IMR-90 (cell line): ENCODE results near the gene PPDPF. TPM values are rescaled to one million over a fixed set of nuclear protein-coding genes. Genes with fewer than 3 reads are reported as not detected.

Experiments used
- ATAC-seq: fragments of 200-7000 bp; cut with Tn5 transposase; 2 replicates; pipeline ENCODE4 v1.9.1; 2020; ENCODE audit warnings: low read depth, mild to moderate bottlenecking, moderate library complexity
- BruUV-seq: library from RNA; stranded (reverse); fragments of 400-500 nt; replicated peaks from 2 replicates; lab custom pipeline; 2021; lab: Mats Ljungman, UMichigan
- CTCF ChIA-PET: fragments of 300-600 bp; formaldehyde crosslinking; extraction: SDS; loops from one replicate; lab custom pipeline; 2021; ENCODE audit warnings: antibody characterized with exemption; lab: Yijun Ruan, JAX
- POLR2A ChIA-PET: fragments of 300-600 bp; sonication (Branson Sonifier 250); formaldehyde crosslinking; loops from one replicate; lab custom pipeline; 2022; ENCODE audit warnings: antibody characterized with exemption; ENCODE audit not compliant: unreplicated experiment; lab: Charles Lee
- DNase-seq: peaks from one replicate; pipeline ENCODE4 v3.0.0; 2013
- H2AFZ ChIP-seq: replicated peaks from 2 replicates; pipeline ENCODE3; 2013; ENCODE audit warnings: low read length, mild to moderate bottlenecking; ENCODE audit not compliant: poor library complexity
- H2AK5ac ChIP-seq: 2 replicates; pipeline ENCODE4 v1.6.1; 2013; ENCODE audit warnings: low read depth, low read length, inconsistent platforms
- H2AK9ac ChIP-seq: replicated peaks from 2 replicates; pipeline ENCODE3; 2013; ENCODE audit warnings: mild to moderate bottlenecking, low read depth, low read length, moderate library complexity; ENCODE audit not compliant: poor library complexity
- H2BK120ac ChIP-seq: 2 replicates; pipeline ENCODE4 v1.6.1; 2013; ENCODE audit warnings: low read depth, low read length, inconsistent platforms
- H2BK15ac ChIP-seq: 3 replicates; pipeline ENCODE4 v1.6.1; 2013; ENCODE audit warnings: low read depth, low read length, inconsistent platforms
- H2BK20ac ChIP-seq: 2 replicates; pipeline ENCODE4 v1.6.1; 2013; ENCODE audit warnings: low read depth, mild to moderate bottlenecking, inconsistent platforms, low read length, moderate library complexity
- H2BK5ac ChIP-seq: 2 replicates; pipeline ENCODE4 v1.6.1; 2013; ENCODE audit warnings: mild to moderate bottlenecking, low read depth, low read length, inconsistent platforms; ENCODE audit not compliant: poor library complexity, severe bottlenecking
- H3K14ac ChIP-seq: replicated peaks from 2 replicates; pipeline ENCODE4 v1.6.1; 2013; ENCODE audit warnings: low read depth, low read length, inconsistent platforms
- H3K18ac ChIP-seq: 2 replicates; pipeline ENCODE4 v1.6.1; 2013; ENCODE audit warnings: low read depth, low read length, control low read depth
- H3K23ac ChIP-seq: 2 replicates; pipeline ENCODE4 v1.6.1; 2013; ENCODE audit warnings: low read depth, low read length, inconsistent platforms
- H3K27ac ChIP-seq: 2 replicates; pipeline ENCODE4 v1.5.1; 2013; ENCODE audit warnings: mild to moderate bottlenecking, control low read depth, low read length; ENCODE audit not compliant: insufficient read depth
- H3K27me3 ChIP-seq: 2 replicates; pipeline ENCODE4 v1.6.1; 2013; ENCODE audit warnings: low read length; ENCODE audit not compliant: control insufficient read depth, insufficient read depth
- H3K36me3 ChIP-seq: 2 replicates; pipeline ENCODE4 v1.6.1; 2013; ENCODE audit warnings: low read length, mixed read lengths; ENCODE audit not compliant: control insufficient read depth, insufficient read depth
- H3K4ac ChIP-seq: 2 replicates; pipeline ENCODE4 v1.6.1; 2013; ENCODE audit warnings: low read depth, low read length, inconsistent platforms
- H3K4me1 ChIP-seq: 2 replicates; pipeline ENCODE4 v1.6.1; 2013; ENCODE audit warnings: low read length, mixed read lengths; ENCODE audit not compliant: control insufficient read depth, insufficient read depth
- H3K4me2 ChIP-seq: 2 replicates; pipeline ENCODE4 v1.6.1; 2013; ENCODE audit warnings: low read depth, mild to moderate bottlenecking, control low read depth, low read length, moderate library complexity
- H3K4me3 ChIP-seq: 2 replicates; pipeline ENCODE4 v1.5.1; 2013; ENCODE audit warnings: low read depth, mild to moderate bottlenecking, control low read depth, low read length, moderate library complexity; ENCODE audit not compliant: insufficient read depth
- H3K56ac ChIP-seq: 2 replicates; pipeline ENCODE4 v1.6.1; 2013; ENCODE audit warnings: low read length, inconsistent platforms; ENCODE audit not compliant: insufficient read depth; ENCODE audit errors: extremely low read depth
- H3K79me1 ChIP-seq, 2 experiments: 2 replicates each; pipeline ENCODE4 v1.6.1; 2013; ENCODE audit warnings: low read length in 2 of 2, inconsistent platforms in 1 of 2, low read depth in 1 of 2
- H3K9ac ChIP-seq: 2 replicates; pipeline ENCODE4 v1.6.1; 2013; ENCODE audit warnings: low read depth, low read length, control low read depth
- H3K9me1 ChIP-seq: 2 replicates; pipeline ENCODE4 v1.6.1; 2013; ENCODE audit warnings: low read length, inconsistent platforms; ENCODE audit not compliant: insufficient read depth
- H3K9me3 ChIP-seq: 2 replicates; pipeline ENCODE4 v1.6.1; 2013; ENCODE audit warnings: low read length; ENCODE audit not compliant: control insufficient read depth, insufficient read depth
- H4K20me1 ChIP-seq: 2 replicates; pipeline ENCODE4 v1.6.1; 2013; ENCODE audit warnings: low read length, inconsistent platforms; ENCODE audit not compliant: insufficient read depth
- H4K5ac ChIP-seq: 2 replicates; pipeline ENCODE4 v1.6.1; 2013; ENCODE audit warnings: mild to moderate bottlenecking, low read depth, low read length, control low read depth
- H4K8ac ChIP-seq, 2 experiments: 2 replicates each; pipeline ENCODE4 v1.6.1; 2013; ENCODE audit warnings: low read depth in 2 of 2, low read length in 2 of 2, control low read depth in 1 of 2, inconsistent platforms in 1 of 2
- H4K91ac ChIP-seq: 2 replicates; pipeline ENCODE4 v1.6.1; 2013; ENCODE audit warnings: low read depth, low read length, inconsistent platforms; ENCODE audit not compliant: insufficient read depth
- BHLHE40 ChIP-seq: fragments of 150-350 bp; IDR thresholded peaks from 2 replicates; pipeline ENCODE4 v1.6.1; 2016; ENCODE audit warnings: mild to moderate bottlenecking, low read depth, low read length
- CEBPB ChIP-seq: IDR thresholded peaks from 2 replicates; pipeline ENCODE4 v1.6.1; 2012; ENCODE audit warnings: low read depth, low read length, improper control_type of control experiment
- CHD1 ChIP-seq: IDR thresholded peaks from 2 replicates; pipeline ENCODE4 v1.6.1; 2012; ENCODE audit warnings: low read depth, low read length, improper control_type of control experiment
- FOS ChIP-seq: fragments of 150-350 bp; IDR thresholded peaks from 2 replicates; pipeline ENCODE4 v1.6.1; 2016; ENCODE audit warnings: low read depth, low read length
- MAFK ChIP-seq: IDR thresholded peaks from 2 replicates; pipeline ENCODE4 v1.6.1; 2012; ENCODE audit warnings: low read depth, low read length, improper control_type of control experiment
- MAZ ChIP-seq: IDR thresholded peaks from 2 replicates; pipeline ENCODE4 v1.6.1; 2012; ENCODE audit warnings: low read depth, mild to moderate bottlenecking, low read length, improper control_type of control experiment, moderate library complexity, borderline replicate concordance
- MXI1 ChIP-seq: IDR thresholded peaks from 2 replicates; pipeline ENCODE4 v1.6.1; 2012; ENCODE audit warnings: low read depth, mild to moderate bottlenecking, low read length, moderate library complexity, borderline replicate concordance
- POLR2A ChIP-seq: IDR thresholded peaks from 2 replicates; pipeline ENCODE4 v1.6.1; 2012; ENCODE audit warnings: mild to moderate bottlenecking, low read depth, low read length
- RAD21 ChIP-seq: IDR thresholded peaks from 2 replicates; pipeline ENCODE4 v1.6.1; 2012; ENCODE audit warnings: low read length, improper control_type of control experiment
- RCOR1 ChIP-seq: IDR thresholded peaks from 2 replicates; pipeline ENCODE4 v1.6.1; 2012; ENCODE audit warnings: mild to moderate bottlenecking, low read length, improper control_type of control experiment; ENCODE audit not compliant: insufficient replicate concordance
- RFX5 ChIP-seq: IDR thresholded peaks from 2 replicates; pipeline ENCODE4 v1.8.0; 2012; ENCODE audit warnings: low read depth, mild to moderate bottlenecking, low read length, moderate library complexity
- SMC3 ChIP-seq: fragments of 150-350 bp; IDR thresholded peaks from 2 replicates; pipeline ENCODE4 v1.6.1; 2016; ENCODE audit warnings: low read depth, mild to moderate bottlenecking, antibody characterized with exemption, low read length, moderate library complexity
- WGBS, 2 experiments: methylation state at CpG; one replicate each; pipeline versions ENCODE4 v1.1.5 to v1.1.7; 2013; ENCODE audit warnings: missing lambda C conversion rate in 2 of 2; ENCODE audit not compliant: insufficient read length in 1 of 2; ENCODE audit errors: extremely low coverage in 2 of 2; 5-methylcytosine and 5-hydroxymethylcytosine counted together
- dilution Hi-C: fragments of 300-500 bp; cut with HindIII; formaldehyde crosslinking; loops from one replicate; pipeline ENCODE4 v1.14.3; 2018; ENCODE audit warnings: low sequenced_read_pairs; ENCODE audit not compliant: unreplicated experiment
- in situ Hi-C: fragments of 300-500 bp; cut with MboI; formaldehyde crosslinking; loops from 3 replicates; pipeline ENCODE4 v1.14.3; 2019; ENCODE audit warnings: low sequenced_read_pairs, inconsistent platforms, mixed read lengths
- intact Hi-C: fragments of 100-400 bp; cut with micrococcal nuclease; formaldehyde crosslinking; loops from 2 replicates; pipeline ENCODE4 v1.10.0; 2022
- polyA plus RNA-seq, 3 experiments: library from polyadenylated mRNA; depleted of rRNA; stranded (reverse); fragments of >200 nt; gene quantifications; 2 replicates each; pipeline ENCODE4 v1.2.3, GENCODE V29; 2012; ENCODE audit warnings: low replicate concordance in 1 of 3
- total RNA-seq: library from RNA; depleted of rRNA; stranded (reverse); fragments of >200 nt; gene quantifications from 2 replicates; pipeline ENCODE4 v1.2.3, GENCODE V29; 2012
- TF ChIP-seq, protein P1 (sequence below): fragments of 150-350 bp; IDR thresholded peaks from 2 replicates; pipeline ENCODE4 v1.6.1; 2017; ENCODE audit warnings: mild to moderate bottlenecking, antibody characterized with exemption, low read length, low read depth
- TF ChIP-seq, protein P2 (sequence below): conservative IDR thresholded peaks from 2 replicates; pipeline ENCODE4 v1.5.1; 2012; ENCODE audit warnings: mild to moderate bottlenecking, low read depth, low read length, improper control_type of control experiment
- TF ChIP-seq, protein P3 (sequence below): fragments of 150-350 bp; IDR thresholded peaks from 2 replicates; pipeline ENCODE4 v1.6.1; 2016; ENCODE audit warnings: low read depth, mild to moderate bottlenecking, low read length, moderate library complexity, borderline replicate concordance

PPDPF gene
- total and polyA plus RNA-seq, 2 of the 4 experiments (the other 2 are of a cell fraction), result 12.9 to 171 TPM

DNA sequence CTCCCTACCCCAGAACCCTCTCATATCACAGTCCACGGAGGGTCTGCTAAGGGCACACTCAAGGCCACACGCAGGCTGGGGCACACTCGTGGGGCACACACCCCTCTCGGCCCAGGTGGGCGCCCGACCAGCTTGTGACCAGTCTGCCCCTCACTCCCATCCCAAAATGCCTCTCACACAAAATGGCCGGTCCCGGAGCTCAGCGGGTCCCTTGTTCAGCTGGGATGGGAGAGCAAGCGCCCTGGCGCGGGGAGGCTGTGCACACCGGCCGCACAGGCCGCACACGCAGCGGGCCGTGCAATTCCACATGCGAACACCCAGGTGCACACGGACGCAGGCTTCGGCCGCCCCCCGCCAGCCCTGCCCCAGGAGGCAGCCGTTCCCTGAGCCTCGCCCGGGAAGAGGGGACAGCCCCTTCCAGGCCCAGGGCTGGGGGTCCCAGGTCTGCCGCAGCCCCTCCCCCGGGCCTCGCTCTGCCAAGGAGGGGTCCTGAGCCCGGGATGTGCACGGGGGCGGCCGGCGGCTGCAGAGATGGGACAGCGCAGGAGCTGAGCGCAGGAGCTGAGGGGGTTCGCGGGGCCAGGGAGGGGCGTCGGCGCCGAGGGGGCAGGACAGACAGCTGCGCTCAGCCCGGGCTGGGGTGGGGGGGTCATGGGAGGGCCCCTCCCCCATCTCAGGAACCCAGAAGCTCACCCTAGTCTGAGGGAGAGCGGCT, 49.4 kb upstream of the PPDPF start:
- dilution Hi-C loops, result no loop called here
- Histone ChIP-seq H3K56ac (no peak overlapping the region), H3K4me3 (no peak overlapping the region), H2BK15ac (no peak overlapping the region), H3K27me3 (peaks cover 74% of the 10 kb centered on the region), H3K4me2 (no peak overlapping the region), H3K36me3 (no peaks in the 10 kb centered on the region), H3K79me1 (no peaks in the 10 kb centered on the region), H4K91ac (no peak overlapping the region), H3K9me3 (no peaks in the 10 kb centered on the region), H3K9me1 (no peaks in the 10 kb centered on the region), H3K14ac (no peak overlapping the region), H2AFZ (no peak overlapping the region), H3K18ac (no peak overlapping the region), H3K4ac (no peak overlapping the region), H4K20me1 (no peaks in the 10 kb centered on the region; the same call in 1 of the 2 replicates), H3K23ac (no peak overlapping the region), H2BK20ac (no peak overlapping the region), H2AK9ac (no peak overlapping the region), H4K8ac (no peak overlapping the region), H2BK5ac (no peak overlapping the region), H4K5ac (no peak overlapping the region), H3K4me1 (no peaks in the 10 kb centered on the region), H3K27ac (no peak overlapping the region), H2AK5ac (no peak overlapping the region), H2BK120ac (no peak overlapping the region), H3K9ac (no peak overlapping the region)
- ATAC-seq (no peak), DNase-seq (no peak)
- intact Hi-C loops, result no loop called here
- in situ Hi-C loops, result no loop called here
- no TSS peak for BruUV-seq
- CTCF ChIA-PET, result no interaction called here
- POLR2A ChIA-PET, result interaction anchor here (0.6 kb wide), 1 partner anchor 385 kb away, joined by 4 read pairs; no protein-coding TSS in a partner anchor
- 11% methylated on average over 21 of the region's 46 CpGs; no CpG with 5 or more reads in 1 of the 2 experiments for WGBS, 2 experiments
- TF ChIP-seq POLR2A, result no peak
- no peak for TF ChIP-seq MAZ
- no peak for TF ChIP-seq CEBPB
- TF ChIP-seq MXI1, result no peak
- no peak for TF ChIP-seq SMC3
- TF ChIP-seq FOS, result no peak
- TF ChIP-seq, protein P1, sequence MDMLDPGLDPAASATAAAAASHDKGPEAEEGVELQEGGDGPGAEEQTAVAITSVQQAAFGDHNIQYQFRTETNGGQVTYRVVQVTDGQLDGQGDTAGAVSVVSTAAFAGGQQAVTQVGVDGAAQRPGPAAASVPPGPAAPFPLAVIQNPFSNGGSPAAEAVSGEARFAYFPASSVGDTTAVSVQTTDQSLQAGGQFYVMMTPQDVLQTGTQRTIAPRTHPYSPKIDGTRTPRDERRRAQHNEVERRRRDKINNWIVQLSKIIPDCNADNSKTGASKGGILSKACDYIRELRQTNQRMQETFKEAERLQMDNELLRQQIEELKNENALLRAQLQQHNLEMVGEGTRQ, result no peak
- TF ChIP-seq, protein P2, sequence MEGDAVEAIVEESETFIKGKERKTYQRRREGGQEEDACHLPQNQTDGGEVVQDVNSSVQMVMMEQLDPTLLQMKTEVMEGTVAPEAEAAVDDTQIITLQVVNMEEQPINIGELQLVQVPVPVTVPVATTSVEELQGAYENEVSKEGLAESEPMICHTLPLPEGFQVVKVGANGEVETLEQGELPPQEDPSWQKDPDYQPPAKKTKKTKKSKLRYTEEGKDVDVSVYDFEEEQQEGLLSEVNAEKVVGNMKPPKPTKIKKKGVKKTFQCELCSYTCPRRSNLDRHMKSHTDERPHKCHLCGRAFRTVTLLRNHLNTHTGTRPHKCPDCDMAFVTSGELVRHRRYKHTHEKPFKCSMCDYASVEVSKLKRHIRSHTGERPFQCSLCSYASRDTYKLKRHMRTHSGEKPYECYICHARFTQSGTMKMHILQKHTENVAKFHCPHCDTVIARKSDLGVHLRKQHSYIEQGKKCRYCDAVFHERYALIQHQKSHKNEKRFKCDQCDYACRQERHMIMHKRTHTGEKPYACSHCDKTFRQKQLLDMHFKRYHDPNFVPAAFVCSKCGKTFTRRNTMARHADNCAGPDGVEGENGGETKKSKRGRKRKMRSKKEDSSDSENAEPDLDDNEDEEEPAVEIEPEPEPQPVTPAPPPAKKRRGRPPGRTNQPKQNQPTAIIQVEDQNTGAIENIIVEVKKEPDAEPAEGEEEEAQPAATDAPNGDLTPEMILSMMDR, result no peak
- TF ChIP-seq RCOR1, result no peak
- TF ChIP-seq, protein P3, sequence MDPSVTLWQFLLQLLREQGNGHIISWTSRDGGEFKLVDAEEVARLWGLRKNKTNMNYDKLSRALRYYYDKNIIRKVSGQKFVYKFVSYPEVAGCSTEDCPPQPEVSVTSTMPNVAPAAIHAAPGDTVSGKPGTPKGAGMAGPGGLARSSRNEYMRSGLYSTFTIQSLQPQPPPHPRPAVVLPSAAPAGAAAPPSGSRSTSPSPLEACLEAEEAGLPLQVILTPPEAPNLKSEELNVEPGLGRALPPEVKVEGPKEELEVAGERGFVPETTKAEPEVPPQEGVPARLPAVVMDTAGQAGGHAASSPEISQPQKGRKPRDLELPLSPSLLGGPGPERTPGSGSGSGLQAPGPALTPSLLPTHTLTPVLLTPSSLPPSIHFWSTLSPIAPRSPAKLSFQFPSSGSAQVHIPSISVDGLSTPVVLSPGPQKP, result no peak
- no peak for TF ChIP-seq MAFK
- no peak for TF ChIP-seq RAD21
- TF ChIP-seq RFX5, result no peak
- TF ChIP-seq BHLHE40, result no peak
- no peak for TF ChIP-seq CHD1
